Measurements from ENCODE around the gene PARD3. TPM values are rescaled to one million over a fixed set of nuclear protein-coding genes. Genes with fewer than 3 reads are reported as not detected.

Gene PARD3
- total and polyA plus RNA-seq, 10 of the 15 experiments (the other 5 are each of a cell fraction or from before 2014, with no cell fraction given) = 2.6 to 43.1 (median 13.9) TPM

GRCh38 chr10:34771106-34771505 lies 44.0 kb downstream of the PARD3 start:
- ATAC-seq (no peak), FAIRE-seq (no peak), DNase-seq (ENCODE audit: low read depth, low spot score) (no peak)
- Histone ChIP-seq H3K4me2 (ENCODE audit: control insufficient read depth, insufficient read depth) (no peak overlapping the region), H2AFZ (ENCODE audit: control insufficient read depth, low read depth, low read length) (no peak overlapping the region), H3K27me3 (replicated peaks in 1 of 2; ENCODE audit: control insufficient read depth in 2 of 2, insufficient read depth in 2 of 2, low read length in 1 of 2) (no peaks in the 10 kb centered on the region), H3K4me3 (no peak overlapping the region), H4K20me1 (ENCODE audit: control insufficient read depth, insufficient read depth) (no peaks in the 10 kb centered on the region), H3K4me1 (ENCODE audit: control insufficient read depth, insufficient read depth, low read length) (no peaks in the 10 kb centered on the region), H3K27ac (ENCODE audit: control insufficient read depth, insufficient read depth) (no peak overlapping the region), H3K9me3 (replicated peaks; ENCODE audit: control insufficient read depth, insufficient read depth, low read length) (no peaks in the 10 kb centered on the region), H3K36me3 (ENCODE audit: control insufficient read depth in 2 of 2, insufficient read depth in 2 of 2, low read length in 1 of 2) (no peaks in the 10 kb centered on the region), H3K9ac (ENCODE audit: control insufficient read depth, insufficient read depth, low read length) (no peak overlapping the region), H3K79me2 (ENCODE audit: control insufficient read depth, insufficient read depth, low read length) (no peaks in the 10 kb centered on the region)
- in situ Hi-C loops (cut with MboI) (no loop called here), intact Hi-C loops (cut with micrococcal nuclease; ENCODE audit: unreplicated experiment) (no loop called here)
- POLR2A ChIA-PET = interaction anchor here (1.1 kb wide), 1 partner anchor 13 kb away, joined by 4 read pairs; no protein-coding TSS in a partner anchor
- CTCF ChIA-PET = interaction anchor here (2.7 kb wide), 1 partner anchor 8 kb away, joined by 9 read pairs; no protein-coding TSS in a partner anchor
- RAD21 ChIA-PET (ENCODE audit: unreplicated experiment) = no interaction called here
- WGBS (ENCODE audit: insufficient coverage, insufficient replicate concordance, low lambda C conversion rate, missing lambda C conversion rate) = 2% methylated on average over 3 of the region's 3 CpGs
- no TSS peak for BruUV-seq (replicated peaks)
- SMC1A ChIA-PET (ENCODE audit: uncharacterized antibody, unreplicated experiment) = interaction anchor here (1.2 to 3.6 kb wide), 2 partner anchors 11 to 47 kb away, joined by 3 to 18 read pairs; no protein-coding TSS in a partner anchor
- TF ChIP-seq EP300 (IDR thresholded peaks at IDR 0.05; ENCODE audit: borderline replicate concordance in 1 of 2, control insufficient read depth in 1 of 2, low read depth in 2 of 2, low read length in 2 of 2) (no peak), CREM (IDR thresholded peaks at IDR 0.05; ENCODE audit: low read depth) (no peak), NFYB (IDR thresholded peaks at IDR 0.05; ENCODE audit: insufficient read depth, low read depth, low read length) (no peak), JUND (IDR thresholded peaks at IDR 0.05; ENCODE audit: low read depth, low read length) (no peak), ATF7 (IDR thresholded peaks at IDR 0.05; ENCODE audit: low read depth) (no peak), ZNF592 (IDR thresholded peaks at IDR 0.05) (no peak), IRF5 (IDR thresholded peaks at IDR 0.05; ENCODE audit: borderline replicate concordance) (no peak), CHD1 (IDR thresholded peaks at IDR 0.05; ENCODE audit: low read depth, low read length) (no peak), ZBED1 (IDR thresholded peaks at IDR 0.05; ENCODE audit: borderline replicate concordance) (no peak), SPI1 (IDR thresholded peaks at IDR 0.05; ENCODE audit: borderline replicate concordance, insufficient read depth, low read depth, low read length) (no peak), ZNF687 (IDR thresholded peaks at IDR 0.05) (no peak), POLR2AphosphoS5 (IDR thresholded peaks at IDR 0.05; ENCODE audit: low read length) (no peak)
- TF ChIP-seq, protein P1, sequence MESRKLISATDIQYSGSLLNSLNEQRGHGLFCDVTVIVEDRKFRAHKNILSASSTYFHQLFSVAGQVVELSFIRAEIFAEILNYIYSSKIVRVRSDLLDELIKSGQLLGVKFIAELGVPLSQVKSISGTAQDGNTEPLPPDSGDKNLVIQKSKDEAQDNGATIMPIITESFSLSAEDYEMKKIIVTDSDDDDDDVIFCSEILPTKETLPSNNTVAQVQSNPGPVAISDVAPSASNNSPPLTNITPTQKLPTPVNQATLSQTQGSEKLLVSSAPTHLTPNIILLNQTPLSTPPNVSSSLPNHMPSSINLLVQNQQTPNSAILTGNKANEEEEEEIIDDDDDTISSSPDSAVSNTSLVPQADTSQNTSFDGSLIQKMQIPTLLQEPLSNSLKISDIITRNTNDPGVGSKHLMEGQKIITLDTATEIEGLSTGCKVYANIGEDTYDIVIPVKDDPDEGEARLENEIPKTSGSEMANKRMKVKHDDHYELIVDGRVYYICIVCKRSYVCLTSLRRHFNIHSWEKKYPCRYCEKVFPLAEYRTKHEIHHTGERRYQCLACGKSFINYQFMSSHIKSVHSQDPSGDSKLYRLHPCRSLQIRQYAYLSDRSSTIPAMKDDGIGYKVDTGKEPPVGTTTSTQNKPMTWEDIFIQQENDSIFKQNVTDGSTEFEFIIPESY (IDR thresholded peaks at IDR 0.05) = no peak

Data from GM12878 (cell line).